Rectal smooth muscle tissue (tissue), 1 donor: ENCODE data around the gene MACROH2A2.
"Not testable (repeated sequence)": the region's sequence is repeated elsewhere in the genome, so short reads cannot be mapped to it uniquely, and the experiment has no call there.

ENCODE experiments used
- H3K27ac ChIP-seq: one replicate; pipeline ENCODE4 v1.7.0; 2013; ENCODE audit warnings: low read depth, low read length, inconsistent platforms
- H3K27me3 ChIP-seq: one replicate; pipeline ENCODE4 v1.7.0; 2013; ENCODE audit warnings: low read length; ENCODE audit not compliant: control insufficient read depth, insufficient read depth
- H3K36me3 ChIP-seq: one replicate; pipeline ENCODE4 v1.7.0; 2013; ENCODE audit warnings: low read length; ENCODE audit not compliant: control insufficient read depth, insufficient read depth
- H3K4me1 ChIP-seq: one replicate; pipeline ENCODE4 v1.7.0; 2013; ENCODE audit warnings: low read length; ENCODE audit not compliant: control insufficient read depth, insufficient read depth
- H3K4me3 ChIP-seq: one replicate; pipeline ENCODE4 v1.7.0; 2013; ENCODE audit warnings: low read length
- H3K9ac ChIP-seq: one replicate; pipeline ENCODE4 v1.7.0; 2013; ENCODE audit warnings: low read length

Gene MACROH2A2

GRCh38 chr10:70074165-70074564, 21.5 kb downstream of the MACROH2A2 start:
- no peak overlapping the region for H3K9ac ChIP-seq
- no peak overlapping the region for H3K27ac ChIP-seq
- H3K27me3 ChIP-seq, result no peaks in the 10 kb centered on the region
- H3K4me1 ChIP-seq, result no peaks in the 10 kb centered on the region
- no peak overlapping the region for H3K4me3 ChIP-seq
- H3K36me3 ChIP-seq, result no peaks in the 10 kb centered on the region

- H3K27ac ChIP-seq, result no peak overlapping the region
- no peaks in the 10 kb centered on the region for H3K36me3 ChIP-seq
- no peaks in the 10 kb centered on the region for H3K27me3 ChIP-seq
- H3K4me3 ChIP-seq, result no peak overlapping the region
- H3K9ac ChIP-seq, result no peak overlapping the region
- H3K4me1 ChIP-seq, result no peaks in the 10 kb centered on the region
These were observed 22.3 kb downstream of the MACROH2A2 start for GRCh38 chr10:70074971-70075370.

- Histone ChIP-seq H3K4me1 (no peaks in the 10 kb centered on the region), H3K9ac (no peak overlapping the region), H3K27me3 (no peaks in the 10 kb centered on the region), H3K36me3 (no peaks in the 10 kb centered on the region), H3K4me3 (no peak overlapping the region), H3K27ac (no peak overlapping the region)
These were observed 25.7 kb downstream of the MACROH2A2 start for GRCh38 chr10:70078329-70078728.

GRCh38 chr10:70078937-70079336, 26.3 kb downstream of the MACROH2A2 start:
- Histone ChIP-seq H3K9ac (no peak overlapping the region), H3K27ac (no peak overlapping the region), H3K36me3 (no peaks in the 10 kb centered on the region), H3K4me1 (no peaks in the 10 kb centered on the region), H3K4me3 (no peak overlapping the region), H3K27me3 (no peaks in the 10 kb centered on the region)

GRCh38 chr10:70080789-70081188, 28.1 kb downstream of the MACROH2A2 start:
- H3K27ac ChIP-seq, H3K9ac ChIP-seq, H3K4me3 ChIP-seq, H3K4me1 ChIP-seq, H3K36me3 ChIP-seq, H3K27me3 ChIP-seq: not testable (repeated sequence)

- no peaks in the 10 kb centered on the region for H3K27me3 ChIP-seq
- H3K36me3 ChIP-seq, result no peaks in the 10 kb centered on the region
- H3K4me3 ChIP-seq, result no peak overlapping the region
- H3K4me1 ChIP-seq, result no peaks in the 10 kb centered on the region
- no peak overlapping the region for H3K9ac ChIP-seq
- no peak overlapping the region for H3K27ac ChIP-seq
These were observed 31.5 kb downstream of the MACROH2A2 start for GRCh38 chr10:70084189-70084588.

- Histone ChIP-seq H3K4me3 (no peak overlapping the region), H3K36me3 (no peaks in the 10 kb centered on the region), H3K4me1 (no peaks in the 10 kb centered on the region), H3K27me3 (no peaks in the 10 kb centered on the region), H3K9ac (no peak overlapping the region), H3K27ac (no peak overlapping the region)
These were observed 33.4 kb downstream of the MACROH2A2 start for GRCh38 chr10:70085975-70086613.

GRCh38 chr10:70087616-70088307, 35.1 kb downstream of the MACROH2A2 start:
- no peaks in the 10 kb centered on the region for H3K27me3 ChIP-seq
- H3K36me3 ChIP-seq, result no peaks in the 10 kb centered on the region
- no peak overlapping the region for H3K4me3 ChIP-seq
- no peaks in the 10 kb centered on the region for H3K4me1 ChIP-seq
- H3K9ac ChIP-seq, result no peak overlapping the region
- H3K27ac ChIP-seq, result no peak overlapping the region

- H3K4me1 ChIP-seq, result no peaks in the 10 kb centered on the region
- no peak overlapping the region for H3K27ac ChIP-seq
- no peak overlapping the region for H3K9ac ChIP-seq
- no peaks in the 10 kb centered on the region for H3K27me3 ChIP-seq
- H3K4me3 ChIP-seq, result no peak overlapping the region
- H3K36me3 ChIP-seq, result peaks cover 5% of the 10 kb centered on the region
These were observed 35.7 kb downstream of the MACROH2A2 start for GRCh38 chr10:70088308-70088698.

GRCh38 chr10:70090013-70090412, 37.4 kb downstream of the MACROH2A2 start:
- Histone ChIP-seq H3K4me3 (no peak overlapping the region), H3K36me3 (peaks cover 7% of the 10 kb centered on the region)

GRCh38 chr10:70090951-70091350, 38.3 kb downstream of the MACROH2A2 start:
- Histone ChIP-seq H3K4me1 (no peaks in the 10 kb centered on the region), H3K27ac (no peak overlapping the region), H3K4me3 (no peak overlapping the region), H3K27me3 (no peaks in the 10 kb centered on the region), H3K9ac (no peak overlapping the region), H3K36me3 (peaks cover 7% of the 10 kb centered on the region)

More at GRCh38 chr10:70090013-70090412, 37.4 kb downstream of the MACROH2A2 start:
- H3K9ac ChIP-seq, result no peak overlapping the region
- no peaks in the 10 kb centered on the region for H3K4me1 ChIP-seq
- H3K27me3 ChIP-seq, result no peaks in the 10 kb centered on the region
- H3K27ac ChIP-seq, result no peak overlapping the region

GRCh38 chr10:70092389-70092718, 39.7 kb downstream of the MACROH2A2 start:
- no peaks in the 10 kb centered on the region for H3K27me3 ChIP-seq
- H3K4me3 ChIP-seq, result no peak overlapping the region
- no peaks in the 10 kb centered on the region for H3K4me1 ChIP-seq
- no peak overlapping the region for H3K9ac ChIP-seq
- H3K36me3 ChIP-seq, result peaks cover 10% of the 10 kb centered on the region
- no peak overlapping the region for H3K27ac ChIP-seq

- Histone ChIP-seq H3K27ac (no peak overlapping the region), H3K9ac (no peak overlapping the region), H3K4me1 (no peaks in the 10 kb centered on the region), H3K27me3 (no peaks in the 10 kb centered on the region), H3K36me3 (peaks cover 11% of the 10 kb centered on the region), H3K4me3 (no peak overlapping the region)
These were observed 40.8 kb downstream of the MACROH2A2 start for GRCh38 chr10:70093335-70093944.
